HepG2 (cell line): ENCODE measurements around the gene ITGB1. TPM values are rescaled to one million over a fixed set of nuclear protein-coding genes. Genes with fewer than 3 reads are reported as not detected.

Experiments used
- SNAI1 ChIP-seq: sonication (generic); formaldehyde crosslinking; IDR thresholded peaks from 2 replicates; pipeline ENCODE4 v1.5.0; 2020; ENCODE audit warnings: mild to moderate bottlenecking, missing genetic modification reagents, borderline replicate concordance
- SOX13 ChIP-seq, 3 experiments: fragments of 450-650 bp in 1 of 3; sonication (generic) in 1 of 3; formaldehyde crosslinking in 1 of 3; IDR thresholded peaks in 2 of 3; conservative IDR thresholded peaks in 1 of 3; 2 replicates each; pipeline versions ENCODE4 v1.5.0 to v1.6.1; 2016 to 2020; ENCODE audit warnings: antibody characterized with exemption in 1 of 3, mild to moderate bottlenecking in 1 of 3, missing compliant biosample characterization in 1 of 3, missing genetic modification reagents in 1 of 3, moderate library complexity in 1 of 3
- ZKSCAN5 ChIP-seq: sonication (generic); formaldehyde crosslinking; IDR thresholded peaks from 2 replicates; pipeline ENCODE4 v1.5.1; 2020; ENCODE audit warnings: mild to moderate bottlenecking, missing genetic modification reagents
- ZNF331 ChIP-seq: sonication (generic); formaldehyde crosslinking; IDR thresholded peaks from 2 replicates; pipeline ENCODE4 v1.4.0; 2020; ENCODE audit warnings: missing genetic modification reagents
- ZNF770 ChIP-seq: sonication (generic); formaldehyde crosslinking; IDR thresholded peaks from 2 replicates; pipeline ENCODE4 v1.5.0; 2020; ENCODE audit warnings: mild to moderate bottlenecking, missing genetic modification reagents
- polyA plus RNA-seq, 8 experiments: library from polyadenylated mRNA; depleted of rRNA in 3 of 8; stranded (reverse) in 7 of 8; unstranded in 1 of 8; fragments of >200 nt; fragmentation: Illumina TruSeq in 4 of 8; extraction: Trizol in 4 of 8; gene quantifications; 2 replicates each; pipeline versions ENCODE4 v1.2.1 to v1.2.3, GENCODE V29; 2011 to 2016; ENCODE audit warnings: low read depth in 4 of 8, missing spikeins in 1 of 8, mixed read lengths in 1 of 8; ENCODE audit not compliant: insufficient read depth in 1 of 8
- total RNA-seq, 5 experiments: library from RNA; depleted of rRNA; stranded (reverse); fragments of >200 nt; fragmentation: Illumina TruSeq; extraction: Trizol; gene quantifications; 2 replicates each; pipeline ENCODE4 v1.2.3, GENCODE V29; 2016; ENCODE audit warnings: low read depth in 1 of 5
- TF ChIP-seq, protein P1 (sequence below), 2 experiments: fragments of 450-650 bp in 1 of 2; sonication (generic) in 1 of 2; formaldehyde crosslinking; IDR thresholded peaks; 2 replicates each; pipeline versions ENCODE4 v1.5.0 to v1.8.0; 2020 to 2022; ENCODE audit warnings: mild to moderate bottlenecking in 1 of 2, missing genetic modification reagents in 1 of 2
- TF ChIP-seq, protein P2 (sequence below): sonication (generic); formaldehyde crosslinking; IDR thresholded peaks from 2 replicates; pipeline ENCODE4 v1.8.1; 2022; ENCODE audit warnings: low read depth, mild to moderate bottlenecking, missing genetic modification reagents
- TF ChIP-seq, protein P3 (sequence below): sonication (generic); formaldehyde crosslinking; IDR thresholded peaks from 2 replicates; pipeline ENCODE4 v1.5.0; 2020; ENCODE audit warnings: mild to moderate bottlenecking, low read depth, missing genetic modification reagents, borderline replicate concordance
- TF ChIP-seq, protein P4 (sequence below): IDR thresholded peaks from 2 replicates; pipeline ENCODE4 v1.6.1; 2016; ENCODE audit warnings: missing compliant biosample characterization, missing genetic modification reagents, borderline replicate concordance
- TF ChIP-seq, protein P5 (sequence below): sonication (generic); formaldehyde crosslinking; IDR thresholded peaks from 2 replicates; pipeline ENCODE4 v1.9.0; 2021; ENCODE audit warnings: missing genetic modification reagents, borderline replicate concordance

The ITGB1 gene
- total and polyA plus RNA-seq, 2 of the 13 experiments (the other 11 are each of a cell fraction or from before 2014, with no cell fraction given): 190 to 204 TPM

- TF ChIP-seq, protein P1, sequence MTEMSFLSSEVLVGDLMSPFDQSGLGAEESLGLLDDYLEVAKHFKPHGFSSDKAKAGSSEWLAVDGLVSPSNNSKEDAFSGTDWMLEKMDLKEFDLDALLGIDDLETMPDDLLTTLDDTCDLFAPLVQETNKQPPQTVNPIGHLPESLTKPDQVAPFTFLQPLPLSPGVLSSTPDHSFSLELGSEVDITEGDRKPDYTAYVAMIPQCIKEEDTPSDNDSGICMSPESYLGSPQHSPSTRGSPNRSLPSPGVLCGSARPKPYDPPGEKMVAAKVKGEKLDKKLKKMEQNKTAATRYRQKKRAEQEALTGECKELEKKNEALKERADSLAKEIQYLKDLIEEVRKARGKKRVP (CRISPR knock-in tag; IDR thresholded peaks at IDR 0.05): no peak
- no peak for TF ChIP-seq ZKSCAN5 (CRISPR knock-in tag)
- TF ChIP-seq, protein P2, sequence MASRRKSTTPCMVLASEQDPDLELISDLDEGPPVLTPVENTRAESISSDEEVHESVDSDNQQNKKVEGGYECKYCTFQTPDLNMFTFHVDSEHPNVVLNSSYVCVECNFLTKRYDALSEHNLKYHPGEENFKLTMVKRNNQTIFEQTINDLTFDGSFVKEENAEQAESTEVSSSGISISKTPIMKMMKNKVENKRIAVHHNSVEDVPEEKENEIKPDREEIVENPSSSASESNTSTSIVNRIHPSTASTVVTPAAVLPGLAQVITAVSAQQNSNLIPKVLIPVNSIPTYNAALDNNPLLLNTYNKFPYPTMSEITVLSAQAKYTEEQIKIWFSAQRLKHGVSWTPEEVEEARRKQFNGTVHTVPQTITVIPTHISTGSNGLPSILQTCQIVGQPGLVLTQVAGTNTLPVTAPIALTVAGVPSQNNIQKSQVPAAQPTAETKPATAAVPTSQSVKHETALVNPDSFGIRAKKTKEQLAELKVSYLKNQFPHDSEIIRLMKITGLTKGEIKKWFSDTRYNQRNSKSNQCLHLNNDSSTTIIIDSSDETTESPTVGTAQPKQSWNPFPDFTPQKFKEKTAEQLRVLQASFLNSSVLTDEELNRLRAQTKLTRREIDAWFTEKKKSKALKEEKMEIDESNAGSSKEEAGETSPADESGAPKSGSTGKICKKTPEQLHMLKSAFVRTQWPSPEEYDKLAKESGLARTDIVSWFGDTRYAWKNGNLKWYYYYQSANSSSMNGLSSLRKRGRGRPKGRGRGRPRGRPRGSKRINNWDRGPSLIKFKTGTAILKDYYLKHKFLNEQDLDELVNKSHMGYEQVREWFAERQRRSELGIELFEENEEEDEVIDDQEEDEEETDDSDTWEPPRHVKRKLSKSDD (CRISPR knock-in tag): no peak
- TF ChIP-seq, protein P3, sequence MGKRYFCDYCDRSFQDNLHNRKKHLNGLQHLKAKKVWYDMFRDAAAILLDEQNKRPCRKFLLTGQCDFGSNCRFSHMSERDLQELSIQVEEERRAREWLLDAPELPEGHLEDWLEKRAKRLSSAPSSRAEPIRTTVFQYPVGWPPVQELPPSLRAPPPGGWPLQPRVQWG (CRISPR knock-in tag): no peak
- peak; percentile 26; the same call in 1 of the 2 replicates for TF ChIP-seq ZNF331 (CRISPR knock-in tag)
- 0 out of 2 replicates have a peak, but pooled peaks have one; percentile 33 for TF ChIP-seq SOX13 (IDR thresholded peaks at IDR 0.05)
- peak in 1 of 2 experiments; percentile 55; a peak in 2 of 4 replicates for TF ChIP-seq SOX13 (CRISPR knock-in tag; conservative IDR thresholded peaks at IDR 0.05 in 1 of 2, IDR thresholded peaks at IDR 0.05 in 1 of 2)
- TF ChIP-seq, protein P4, sequence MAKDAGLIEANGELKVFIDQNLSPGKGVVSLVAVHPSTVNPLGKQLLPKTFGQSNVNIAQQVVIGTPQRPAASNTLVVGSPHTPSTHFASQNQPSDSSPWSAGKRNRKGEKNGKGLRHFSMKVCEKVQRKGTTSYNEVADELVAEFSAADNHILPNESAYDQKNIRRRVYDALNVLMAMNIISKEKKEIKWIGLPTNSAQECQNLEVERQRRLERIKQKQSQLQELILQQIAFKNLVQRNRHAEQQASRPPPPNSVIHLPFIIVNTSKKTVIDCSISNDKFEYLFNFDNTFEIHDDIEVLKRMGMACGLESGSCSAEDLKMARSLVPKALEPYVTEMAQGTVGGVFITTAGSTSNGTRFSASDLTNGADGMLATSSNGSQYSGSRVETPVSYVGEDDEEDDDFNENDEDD (CRISPR knock-in tag): no peak
- TF ChIP-seq SNAI1: no peak
- TF ChIP-seq, protein P5, sequence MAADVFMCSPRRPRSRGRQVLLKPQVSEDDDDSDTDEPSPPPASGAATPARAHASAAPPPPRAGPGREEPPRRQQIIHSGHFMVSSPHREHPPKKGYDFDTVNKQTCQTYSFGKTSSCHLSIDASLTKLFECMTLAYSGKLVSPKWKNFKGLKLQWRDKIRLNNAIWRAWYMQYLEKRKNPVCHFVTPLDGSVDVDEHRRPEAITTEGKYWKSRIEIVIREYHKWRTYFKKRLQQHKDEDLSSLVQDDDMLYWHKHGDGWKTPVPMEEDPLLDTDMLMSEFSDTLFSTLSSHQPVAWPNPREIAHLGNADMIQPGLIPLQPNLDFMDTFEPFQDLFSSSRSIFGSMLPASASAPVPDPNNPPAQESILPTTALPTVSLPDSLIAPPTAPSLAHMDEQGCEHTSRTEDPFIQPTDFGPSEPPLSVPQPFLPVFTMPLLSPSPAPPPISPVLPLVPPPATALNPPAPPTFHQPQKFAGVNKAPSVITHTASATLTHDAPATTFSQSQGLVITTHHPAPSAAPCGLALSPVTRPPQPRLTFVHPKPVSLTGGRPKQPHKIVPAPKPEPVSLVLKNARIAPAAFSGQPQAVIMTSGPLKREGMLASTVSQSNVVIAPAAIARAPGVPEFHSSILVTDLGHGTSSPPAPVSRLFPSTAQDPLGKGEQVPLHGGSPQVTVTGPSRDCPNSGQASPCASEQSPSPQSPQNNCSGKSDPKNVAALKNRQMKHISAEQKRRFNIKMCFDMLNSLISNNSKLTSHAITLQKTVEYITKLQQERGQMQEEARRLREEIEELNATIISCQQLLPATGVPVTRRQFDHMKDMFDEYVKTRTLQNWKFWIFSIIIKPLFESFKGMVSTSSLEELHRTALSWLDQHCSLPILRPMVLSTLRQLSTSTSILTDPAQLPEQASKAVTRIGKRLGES: no peak
- TF ChIP-seq ZNF770: 0 out of 2 replicates have a peak, but pooled peaks have one; percentile 18
These were observed 25.2 kb upstream of the ITGB1 start (continued) for GRCh38 chr10:32982911-32983909.
